Activated CD4-positive, CD25-positive, alpha-beta regulatory T cell (primary cell): Measurements from ENCODE around the gene MAPKAP1.

Experiments
- DNase-seq, 4 experiments: peaks; one replicate each; lab custom pipeline; 2025; lab: John Stamatoyannopoulos, UW

Gene MAPKAP1

DNA sequence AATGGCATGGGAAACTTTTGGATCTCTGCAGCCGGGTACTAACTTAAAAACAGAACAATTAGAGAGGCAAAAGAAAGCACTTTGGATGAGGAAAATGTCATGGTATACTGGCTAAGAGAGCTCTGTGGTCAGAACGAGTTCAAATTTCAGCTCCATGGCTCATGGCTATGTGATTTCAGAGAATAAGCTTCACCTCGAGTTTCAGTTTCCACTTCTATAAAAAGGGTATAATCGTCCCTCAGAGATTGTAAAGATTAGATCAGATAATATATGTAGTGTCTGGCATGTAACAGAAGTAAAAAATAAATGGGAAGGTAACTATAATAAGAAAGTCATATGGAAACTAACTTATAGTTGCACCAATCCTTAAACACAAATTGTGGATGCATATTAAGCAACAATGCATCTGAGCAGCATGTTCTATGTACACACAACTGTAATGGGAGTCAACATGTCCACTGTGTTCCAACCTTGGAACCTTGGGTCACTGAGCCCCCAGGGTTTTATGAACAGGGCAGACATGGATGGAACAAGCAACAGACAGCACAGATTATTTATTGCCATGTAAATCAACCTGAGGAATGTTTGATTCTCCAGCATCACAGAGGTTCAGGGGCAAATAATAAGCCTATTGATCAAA, 145.4 kb downstream of the MAPKAP1 start:
- DNase-seq = no peak

DNA sequence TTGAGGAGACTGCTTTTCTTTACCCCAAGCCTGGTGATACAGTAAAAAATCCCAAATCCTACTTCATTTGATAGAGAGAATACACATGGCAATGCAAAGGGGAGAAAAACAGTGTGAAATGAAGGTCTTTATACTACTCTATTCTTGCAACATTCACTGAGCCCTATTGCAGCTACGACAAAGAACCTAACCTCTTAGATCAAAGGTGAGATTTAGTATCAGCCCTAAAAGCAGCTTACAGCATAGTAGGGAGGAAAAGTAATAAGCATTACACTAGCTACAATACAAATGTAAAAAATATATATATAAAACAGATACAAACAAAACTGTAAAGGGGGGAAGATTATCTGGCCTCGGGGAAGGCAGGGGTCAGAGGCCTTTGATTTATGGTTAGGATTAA, 147.1 kb downstream of the MAPKAP1 start:
- no peak for DNase-seq

DNA sequence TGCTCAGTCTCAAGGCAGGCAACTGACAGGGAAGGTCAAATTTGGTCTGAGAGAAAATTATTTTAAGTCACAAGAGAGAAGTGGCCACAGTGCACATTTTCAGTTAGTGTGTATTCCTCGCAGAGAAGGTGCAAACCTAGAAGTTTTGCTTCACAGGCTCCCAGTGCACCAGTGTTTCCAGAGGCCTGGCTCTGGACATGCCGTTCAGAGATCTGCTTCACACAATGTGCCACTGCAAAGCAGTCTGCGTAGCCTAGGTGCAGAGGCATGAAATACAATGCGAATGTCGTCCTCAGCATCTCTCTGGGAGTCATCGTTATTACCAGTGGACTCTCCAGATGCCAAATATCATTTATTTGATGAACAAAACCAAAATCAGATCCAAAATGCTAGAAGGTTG, 147.8 kb downstream of the MAPKAP1 start:
- DNase-seq = no peak

DNA sequence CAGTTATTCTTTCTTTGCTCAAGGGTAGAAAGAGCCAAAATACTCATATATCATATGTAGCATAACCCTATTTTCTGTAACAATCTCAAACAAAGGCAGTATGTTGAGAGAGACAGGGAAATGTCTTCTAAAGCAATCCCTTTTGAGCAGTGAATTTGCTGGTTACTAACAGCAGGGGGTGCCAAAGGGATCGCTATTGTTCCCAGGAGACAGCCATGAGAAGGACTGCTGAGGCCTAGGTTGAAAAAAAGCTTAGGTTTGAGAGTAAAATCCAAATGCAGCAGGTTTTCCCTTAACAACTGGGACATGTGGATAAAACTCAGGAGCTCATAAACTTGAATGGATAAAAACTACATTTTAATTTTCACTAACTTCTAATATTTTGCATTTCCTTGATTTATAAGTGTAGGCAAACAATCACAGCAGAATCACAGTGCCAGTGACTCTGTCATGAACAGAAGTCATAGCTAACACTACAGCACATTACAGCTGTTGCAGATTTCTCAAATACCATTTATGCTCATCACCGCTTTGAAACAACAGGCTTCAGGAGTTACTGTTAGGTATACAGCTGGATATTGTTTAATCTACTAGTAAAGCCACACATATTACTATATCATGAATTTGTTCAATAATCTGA, 148.4 kb downstream of the MAPKAP1 start:
- DNase-seq = peak in 2 of 4 experiments; percentile 9 to 17

DNA sequence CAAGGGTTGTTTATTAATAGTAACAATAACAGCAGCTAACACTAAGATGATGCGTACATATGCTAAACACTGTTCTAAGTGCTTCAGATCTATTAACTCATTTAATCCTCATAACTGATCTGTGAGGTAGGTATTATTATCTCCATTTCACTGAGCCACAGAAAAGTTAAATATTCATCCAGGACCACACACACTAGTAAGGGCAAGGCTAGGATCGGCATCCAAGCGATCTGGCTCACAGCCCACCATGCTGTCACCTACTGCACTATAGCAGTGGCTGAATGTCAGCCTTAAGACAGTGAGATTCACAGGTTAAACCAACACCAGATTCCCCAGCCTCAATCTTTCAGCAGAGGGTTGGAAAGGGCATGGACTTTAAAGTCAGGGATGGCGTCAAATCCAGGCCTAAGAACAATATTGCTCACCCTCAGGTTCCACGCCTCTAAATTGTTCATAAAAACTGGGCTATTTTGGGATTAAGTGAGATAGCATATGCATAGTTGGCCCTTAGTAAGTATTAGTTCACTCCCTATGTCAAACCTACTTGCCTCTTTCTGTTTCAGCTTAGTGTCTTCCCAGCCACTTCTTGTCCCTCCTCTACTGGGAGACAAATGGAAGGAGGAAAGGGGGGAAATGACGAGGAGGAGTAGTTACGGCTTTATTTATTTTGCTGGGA, 150.8 kb downstream of the MAPKAP1 start:
- DNase-seq = no peak

DNA sequence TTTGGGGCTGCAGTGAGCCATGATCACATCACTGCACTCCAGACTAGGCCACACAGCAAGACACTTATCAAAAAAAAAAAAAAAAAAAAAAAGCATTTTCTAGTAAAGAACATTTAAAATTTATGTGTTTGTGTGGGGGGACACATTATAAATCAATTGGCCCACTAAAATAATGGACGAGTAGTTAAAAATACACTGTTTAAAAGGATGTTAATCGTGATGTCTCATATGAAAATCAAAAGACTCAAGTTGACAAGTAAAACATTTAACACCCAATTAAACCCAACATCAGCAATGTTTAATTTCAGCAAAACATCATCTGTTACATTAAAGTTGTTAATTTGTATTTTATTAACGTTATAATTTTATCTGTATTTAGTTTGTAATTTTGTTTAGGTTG, 152.3 kb downstream of the MAPKAP1 start:
- no peak for DNase-seq

DNA sequence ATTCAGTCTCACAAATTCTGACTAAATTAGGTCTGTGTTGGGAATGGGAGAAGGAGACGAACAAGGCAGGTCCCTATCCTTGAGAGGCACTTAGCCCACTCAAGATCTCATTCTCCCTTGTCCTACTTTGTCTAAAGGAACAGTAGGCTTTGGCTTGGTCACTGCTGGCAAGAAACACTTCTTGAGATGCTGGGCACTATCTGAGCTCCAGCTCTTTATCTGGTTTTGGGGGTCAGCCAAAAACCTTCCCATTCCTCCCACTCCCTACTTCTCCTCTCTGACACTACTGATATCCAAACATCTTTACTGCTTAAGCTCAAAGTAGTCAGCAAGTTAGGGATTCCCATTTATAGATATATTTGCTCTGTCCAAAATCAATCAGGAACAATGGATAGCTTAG, 155.2 kb downstream of the MAPKAP1 start:
- no peak for DNase-seq

DNA sequence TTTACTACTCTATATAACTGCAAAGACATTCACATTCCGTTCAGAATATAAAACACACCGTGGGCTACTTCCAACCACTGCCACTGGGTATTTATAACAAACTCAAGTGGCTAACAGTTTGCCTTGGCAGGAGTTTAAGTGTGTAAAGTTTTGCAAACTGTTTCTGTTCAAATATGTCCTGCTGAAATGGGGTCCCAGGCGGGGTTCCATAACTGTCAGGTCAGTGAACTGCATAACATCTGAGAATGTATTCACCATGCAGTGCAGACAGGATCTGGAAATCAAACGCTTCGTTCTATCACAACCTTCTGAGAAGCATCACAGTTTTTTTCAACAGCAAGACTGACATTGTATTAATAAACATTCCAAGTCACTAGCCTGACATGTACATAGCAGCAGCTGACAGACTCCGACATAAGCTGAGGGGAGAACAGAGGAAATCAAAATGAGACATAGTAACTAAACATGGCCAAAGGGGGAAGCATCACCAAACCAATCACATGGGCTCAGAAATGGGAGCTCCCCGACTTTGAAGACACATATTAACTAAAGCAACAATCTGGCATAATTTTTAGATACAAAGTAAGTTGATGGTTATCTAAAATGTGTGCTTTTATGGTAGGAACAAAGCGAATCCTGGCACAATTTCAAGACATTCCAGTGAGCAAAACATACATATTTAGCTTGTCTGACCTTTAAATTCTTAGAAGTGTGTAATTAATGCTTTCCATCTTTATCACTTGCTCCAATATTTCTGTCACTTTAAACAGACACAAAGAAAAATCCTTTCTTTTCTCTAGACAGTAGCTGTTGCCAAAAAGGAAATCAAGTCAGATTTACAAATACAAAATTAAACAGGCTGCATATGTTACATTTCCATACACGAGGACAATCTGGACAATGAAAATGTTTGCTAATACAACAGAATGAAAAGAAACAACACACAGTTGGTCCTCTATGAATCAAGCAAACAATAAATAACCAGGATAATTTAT, 156.8 kb downstream of the MAPKAP1 start:
- no peak for DNase-seq

DNA sequence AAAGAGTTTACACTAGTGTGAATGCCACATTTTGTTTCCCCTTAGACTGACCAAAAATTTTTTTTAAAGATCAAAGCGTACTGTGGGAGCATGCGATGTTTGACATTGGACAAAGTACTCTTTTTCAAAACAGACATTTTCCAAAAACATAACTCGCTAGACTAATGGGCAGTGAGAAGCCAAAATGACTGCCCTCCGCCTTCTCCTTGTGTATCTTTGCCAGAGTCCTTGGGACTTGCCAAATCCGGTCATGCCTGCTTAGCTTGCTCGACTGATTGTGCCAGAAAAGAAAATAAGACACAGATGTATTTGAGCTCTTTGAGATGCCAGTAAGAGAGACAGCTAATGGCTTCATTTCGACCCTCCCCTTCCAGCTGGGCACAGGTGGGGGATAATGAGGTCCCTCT, 157.5 kb downstream of the MAPKAP1 start:
- no peak for DNase-seq

DNA sequence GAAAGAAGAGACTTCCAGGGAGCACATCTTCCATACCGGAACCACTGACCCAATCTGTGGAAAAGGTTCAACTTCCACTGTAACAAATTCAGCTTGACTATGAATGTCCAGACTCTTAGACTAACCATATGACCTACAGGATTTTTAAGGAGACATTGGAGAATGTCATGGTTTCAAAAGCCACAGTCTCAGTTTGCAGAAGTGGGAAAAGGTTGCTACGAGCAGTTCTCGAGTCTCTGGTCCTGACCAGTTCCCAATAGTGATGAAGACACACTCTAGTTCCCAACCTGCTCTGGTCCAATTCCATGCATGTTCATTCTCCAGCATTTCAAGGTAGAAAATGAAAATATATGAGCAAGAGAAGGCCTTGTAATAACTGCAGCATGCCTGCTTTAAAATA, 158.0 kb downstream of the MAPKAP1 start:
- DNase-seq = no peak

DNA sequence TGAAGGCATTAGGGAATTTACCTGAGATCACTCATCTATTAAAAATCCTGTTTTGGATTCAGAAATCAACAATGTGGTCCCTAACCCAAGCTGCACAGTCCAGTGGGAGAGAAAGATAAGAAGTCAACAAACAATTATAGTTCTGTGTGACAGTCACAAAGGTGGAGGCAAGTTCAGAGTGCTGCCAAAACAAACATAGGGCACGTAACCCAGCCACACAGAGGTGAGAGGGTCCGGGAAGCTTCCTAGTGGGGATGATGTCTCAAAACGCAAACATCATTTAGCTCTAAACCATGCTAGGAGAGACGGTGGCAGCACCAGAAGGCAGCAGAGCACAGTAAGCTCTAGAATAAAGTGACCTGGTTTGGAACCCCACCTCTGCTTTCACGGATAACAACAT, 158.9 kb downstream of the MAPKAP1 start:
- no peak for DNase-seq

DNA sequence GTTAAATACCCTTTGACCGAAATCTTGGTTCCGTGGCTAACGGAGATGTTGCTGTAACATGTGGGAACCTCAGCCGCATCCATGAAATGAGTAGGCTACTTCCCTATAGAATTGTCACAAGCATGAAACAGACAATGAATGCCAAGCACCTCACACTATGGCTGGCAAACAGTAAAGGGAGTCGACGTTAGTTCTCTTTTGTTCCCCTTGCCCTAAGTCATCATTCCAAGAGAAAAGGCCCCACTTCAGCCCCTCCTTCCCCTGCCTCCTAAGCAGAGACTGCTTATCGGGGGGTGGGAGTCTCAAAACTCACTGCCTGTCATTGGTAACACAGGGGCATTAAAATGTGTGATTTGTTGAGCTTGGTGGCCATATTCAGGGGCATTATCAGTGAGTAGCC, 159.6 kb downstream of the MAPKAP1 start:
- DNase-seq = no peak

DNA sequence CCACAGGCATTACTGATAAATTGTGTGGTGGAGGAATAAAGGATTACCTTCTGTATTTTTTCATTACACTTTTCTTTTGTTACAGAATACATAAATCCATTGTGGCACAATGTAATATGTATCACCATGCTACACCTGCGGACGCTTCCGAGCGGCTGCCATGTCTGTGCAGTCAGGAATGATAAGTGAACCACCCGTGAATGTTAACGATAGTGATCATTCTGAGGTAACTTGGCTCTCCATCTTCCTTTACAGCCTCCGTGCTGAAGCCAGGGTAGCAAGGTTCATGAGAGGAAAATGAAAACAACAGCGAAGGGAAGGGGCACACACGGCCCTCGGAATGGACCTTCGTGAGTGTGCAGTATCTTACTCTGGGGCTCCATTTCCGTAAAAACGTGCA, 161.2 kb downstream of the MAPKAP1 start:
- no peak for DNase-seq

DNA sequence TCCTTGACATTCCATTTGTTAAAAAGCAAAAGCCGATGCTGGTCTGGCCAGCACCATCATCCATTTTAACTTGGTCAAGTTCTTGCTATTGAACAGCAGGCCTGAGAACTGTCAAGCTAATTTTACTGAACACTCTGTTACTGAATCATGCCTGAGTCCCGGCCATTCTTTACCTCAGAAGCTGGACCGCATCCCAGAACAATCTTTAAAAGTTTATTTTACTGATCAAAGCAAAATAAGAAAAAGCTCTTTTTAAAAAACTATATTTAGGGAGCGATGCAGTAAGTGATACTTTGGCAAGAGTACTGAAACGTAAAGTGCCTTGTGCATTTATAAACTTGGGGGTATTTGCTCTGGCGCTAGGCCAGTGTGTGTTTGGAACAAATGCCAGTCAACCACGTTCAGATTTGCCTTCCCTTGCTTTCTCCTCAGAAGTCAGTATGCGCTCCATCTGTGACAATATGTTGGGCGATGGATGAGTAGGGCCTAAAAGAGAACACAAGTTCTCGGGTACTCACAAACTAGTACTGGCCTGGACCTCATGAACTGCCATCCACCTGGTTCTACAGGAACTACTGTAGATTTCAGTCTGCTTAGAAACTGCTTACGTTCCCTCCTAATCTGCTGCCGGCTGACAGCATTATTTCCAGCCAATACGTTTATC, 161.9 kb downstream of the MAPKAP1 start:
- no peak for DNase-seq

DNA sequence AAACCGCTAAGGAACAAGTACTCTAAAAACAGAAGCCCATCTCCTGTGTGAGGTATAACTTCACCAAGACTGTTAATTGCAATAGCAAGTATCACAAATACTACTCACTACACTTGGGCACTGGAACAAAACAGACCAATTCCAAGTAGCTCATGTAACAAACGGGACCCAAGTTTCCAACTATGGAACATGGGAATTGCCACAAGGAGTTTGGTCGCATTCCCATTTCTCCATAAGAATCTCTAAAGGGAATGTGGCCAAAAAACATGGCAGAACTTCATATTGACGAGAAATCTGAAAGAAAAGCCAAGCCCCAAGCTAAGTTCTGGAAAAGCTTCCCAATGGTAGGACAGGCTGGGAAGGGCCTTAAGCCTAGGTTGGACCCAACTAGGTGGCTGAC, 162.5 kb downstream of the MAPKAP1 start:
- DNase-seq = no peak

DNA sequence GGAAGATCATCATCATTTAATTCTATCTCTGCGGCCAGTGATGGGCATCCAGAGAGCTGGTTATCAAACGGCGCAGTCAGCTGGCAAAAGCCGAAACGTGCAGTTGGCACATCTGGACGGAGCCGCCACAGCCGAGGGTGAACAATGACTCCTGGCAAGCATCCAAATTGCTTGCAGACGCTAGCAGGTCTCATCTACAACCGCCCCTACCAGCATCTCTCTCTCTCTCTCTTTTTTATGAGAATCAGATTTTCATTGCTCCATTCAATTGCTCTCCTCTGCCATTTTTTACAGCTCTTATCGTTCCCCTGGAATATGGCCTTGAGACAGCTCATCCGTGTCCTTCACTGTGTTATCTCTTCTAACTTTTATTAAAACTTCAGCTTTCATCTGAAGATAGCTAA, 165.2 kb downstream of the MAPKAP1 start:
- no peak for DNase-seq

DNA sequence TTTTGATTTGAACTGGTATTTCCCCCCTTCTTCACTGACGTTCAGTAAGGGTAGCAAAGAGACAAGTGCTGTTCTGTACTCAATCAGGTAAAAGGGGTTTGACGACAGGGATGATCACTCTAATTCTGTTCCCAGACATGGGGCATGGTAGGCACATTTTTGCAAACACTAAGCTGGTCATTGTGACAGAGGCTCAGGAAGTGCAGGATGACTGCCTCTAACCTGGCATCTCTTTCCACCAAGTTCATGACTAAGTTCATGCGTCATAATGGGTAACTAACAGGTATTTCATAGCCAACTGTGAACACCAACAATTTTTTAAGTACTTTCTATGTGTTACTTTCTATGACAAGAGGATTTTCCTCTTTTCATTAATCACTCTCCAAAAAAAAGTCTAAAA, 166.5 kb downstream of the MAPKAP1 start:
- DNase-seq = no peak

DNA sequence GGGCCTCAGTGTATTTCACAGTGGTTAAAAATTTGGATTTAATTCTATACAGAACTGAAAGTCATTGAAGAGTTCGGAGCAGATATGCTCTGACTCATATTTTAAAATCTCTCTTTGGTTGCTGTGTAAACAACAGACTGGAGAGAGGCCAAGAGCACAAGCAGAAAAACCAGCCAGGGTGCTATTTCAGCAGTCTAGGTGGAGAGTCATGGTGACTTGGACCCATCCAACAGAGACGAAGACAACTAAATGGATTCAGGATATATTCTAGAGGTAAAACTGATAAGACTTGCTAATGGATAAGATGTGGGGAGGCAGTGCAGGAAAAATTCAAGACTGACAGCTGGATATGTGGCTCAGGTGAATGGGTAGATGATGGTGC, 168.9 kb downstream of the MAPKAP1 start:
- DNase-seq = no peak

DNA sequence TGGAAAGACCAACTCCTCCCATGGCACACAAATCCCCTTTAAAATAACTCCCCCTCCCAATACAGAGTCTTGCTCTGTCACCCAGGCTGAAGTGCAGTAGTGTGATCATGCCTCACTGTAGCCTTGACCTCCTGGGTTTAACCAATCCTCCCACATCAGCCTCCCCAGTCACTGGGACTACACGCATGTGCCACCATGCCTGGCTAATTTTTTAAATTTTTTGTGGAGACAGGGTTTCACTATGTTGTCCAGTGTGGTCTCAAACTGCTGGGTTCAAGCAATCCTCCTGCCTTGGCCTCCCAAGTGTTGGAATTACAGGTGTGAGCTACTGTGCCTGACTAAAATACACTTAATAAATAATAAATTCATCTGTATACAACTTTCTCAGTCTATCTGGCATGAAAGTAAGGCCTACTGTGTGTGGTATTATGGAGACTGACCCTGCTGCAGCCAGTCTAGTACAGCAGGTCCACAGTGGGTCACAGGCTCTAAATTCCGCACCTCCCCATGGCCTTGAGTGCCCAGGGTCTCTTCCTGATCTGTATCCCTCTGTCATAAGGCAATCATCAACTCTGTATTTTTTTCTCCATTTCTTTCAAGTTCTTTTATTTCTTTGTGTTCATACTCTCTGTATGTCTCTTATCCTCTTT, 169.4 kb downstream of the MAPKAP1 start:
- no peak for DNase-seq

DNA sequence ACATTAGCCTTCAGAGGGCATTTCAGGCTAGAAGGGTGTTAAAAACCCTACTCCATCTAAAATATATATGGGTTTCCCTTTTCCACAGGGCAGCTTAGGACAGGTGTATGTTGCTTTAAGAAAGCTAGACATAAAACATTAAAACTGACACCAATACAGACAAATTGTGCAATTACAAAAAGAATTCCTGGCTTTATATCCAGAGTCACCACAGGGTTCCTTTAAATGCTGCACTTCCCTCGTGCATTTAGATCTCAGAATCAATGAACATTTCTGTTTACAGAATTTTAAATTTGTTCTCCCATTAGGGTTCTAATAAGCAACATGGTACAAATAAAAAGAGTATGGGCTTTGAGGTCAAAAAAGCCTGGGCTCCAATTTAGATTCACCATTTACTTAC, 170.2 kb downstream of the MAPKAP1 start:
- no peak for DNase-seq

DNA sequence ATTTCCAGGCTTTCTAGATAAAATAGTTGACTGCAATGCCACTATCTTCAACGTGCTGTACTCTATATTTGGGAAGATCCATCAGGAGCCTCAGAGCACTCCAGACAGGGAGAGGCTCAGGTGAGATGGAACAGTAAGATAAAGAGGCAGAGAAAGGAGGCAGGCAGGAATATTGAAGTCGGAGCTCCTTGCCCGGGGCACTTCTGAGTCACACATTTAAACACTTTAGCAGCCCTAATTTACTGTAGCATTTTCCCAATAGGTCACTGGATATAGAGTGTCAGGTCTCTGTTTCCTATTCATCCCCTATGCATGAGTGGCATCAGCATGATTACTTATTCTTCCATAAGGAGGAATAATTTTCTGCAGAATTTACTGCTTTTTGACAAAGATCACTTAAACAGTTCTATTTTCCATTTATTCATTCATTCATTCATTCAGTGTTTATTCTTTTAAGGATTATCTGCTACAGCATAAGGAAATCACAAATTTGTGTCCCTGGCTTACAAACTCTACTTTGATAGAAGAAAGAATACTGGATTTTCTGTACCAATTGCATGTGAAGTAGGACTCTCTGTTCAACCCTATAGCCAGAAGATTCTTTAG, 170.7 kb downstream of the MAPKAP1 start:
- no peak for DNase-seq
